HG03378 (cell line): ENCODE results near the gene TMEM178B.

ENCODE experiments used
- ATAC-seq: cut with Tn5 transposase; IDR thresholded peaks from one replicate; pipeline ENCODE4 v1.9.1; 2021; ENCODE audit warnings: mild to moderate bottlenecking, moderate library complexity; ENCODE audit not compliant: unreplicated experiment

The TMEM178B gene

GRCh38 chr7:141257597-141257996, 183.7 kb downstream of the TMEM178B start:
- ATAC-seq = no peak

GRCh38 chr7:141258559-141258958, 184.7 kb downstream of the TMEM178B start:
- no peak for ATAC-seq

- no peak for ATAC-seq
These were observed 188.5 kb downstream of the TMEM178B start for GRCh38 chr7:141262101-141263090.

DNA sequence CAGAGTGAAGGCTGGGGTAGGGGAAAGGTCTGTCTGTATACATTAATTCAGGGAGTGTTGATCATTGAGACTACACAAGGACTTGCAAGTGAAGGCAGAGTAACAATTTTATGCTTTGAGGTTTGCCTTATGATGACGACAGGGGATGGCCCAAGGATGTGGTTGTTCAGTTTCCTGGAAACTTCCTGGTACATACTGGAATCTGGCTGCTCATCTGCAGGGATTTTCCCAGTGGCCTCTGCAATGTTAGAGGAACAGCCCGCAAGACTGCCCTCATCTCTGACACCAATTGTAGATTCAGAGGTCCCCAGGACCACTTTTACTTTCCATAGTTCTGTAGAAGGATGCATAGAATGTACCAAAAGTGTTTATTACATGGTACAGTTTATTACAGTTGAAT, 189.6 kb downstream of the TMEM178B start:
- ATAC-seq = no peak

DNA sequence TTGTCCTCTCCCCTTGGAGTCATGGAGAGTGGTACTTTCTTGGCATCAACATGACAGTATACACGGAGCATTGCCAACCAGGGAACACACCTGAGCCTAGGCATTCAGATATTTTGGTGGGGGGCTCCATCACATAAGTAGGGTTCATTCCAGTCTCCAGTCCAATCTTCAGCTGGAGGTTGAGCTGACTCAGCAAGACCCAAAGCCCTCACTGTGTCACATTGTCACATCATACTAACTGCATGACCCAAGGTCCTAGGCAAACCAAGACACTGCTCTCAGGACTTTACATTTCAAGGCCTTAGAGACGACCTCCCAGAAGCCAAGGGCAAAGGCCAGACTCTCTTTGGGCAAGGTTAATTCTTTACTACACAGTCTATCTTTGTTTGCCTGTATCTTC, 190.1 kb downstream of the TMEM178B start:
- ATAC-seq = no peak

- no peak for ATAC-seq
These were observed 190.6 kb downstream of the TMEM178B start for GRCh38 chr7:141264511-141264910.

DNA sequence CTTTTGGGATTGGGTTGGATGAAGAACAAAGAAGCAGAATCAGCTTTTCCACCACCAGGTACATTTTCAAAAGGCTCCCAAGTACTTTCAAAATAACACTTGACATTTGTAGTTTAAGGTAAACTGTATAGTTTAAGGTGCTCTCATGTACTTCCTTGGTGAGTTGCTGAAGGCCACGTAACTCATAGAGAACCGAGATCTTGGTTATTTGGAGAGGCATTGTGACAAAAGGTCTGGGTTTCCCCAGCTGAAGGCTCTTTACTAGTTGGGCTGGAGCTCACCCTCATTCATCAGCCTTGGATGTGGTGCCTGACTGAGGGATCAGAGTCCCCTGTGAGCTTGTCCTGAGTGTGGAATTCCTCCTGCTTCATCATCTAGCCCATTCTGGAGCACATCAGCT, 191.8 kb downstream of the TMEM178B start:
- no peak for ATAC-seq

- ATAC-seq = no peak
These were observed 194.8 kb downstream of the TMEM178B start for GRCh38 chr7:141268614-141269013.

GRCh38 chr7:141271451-141271850, 197.6 kb downstream of the TMEM178B start:
- no peak for ATAC-seq

GRCh38 chr7:141272417-141272816, 198.6 kb downstream of the TMEM178B start:
- no peak for ATAC-seq

DNA sequence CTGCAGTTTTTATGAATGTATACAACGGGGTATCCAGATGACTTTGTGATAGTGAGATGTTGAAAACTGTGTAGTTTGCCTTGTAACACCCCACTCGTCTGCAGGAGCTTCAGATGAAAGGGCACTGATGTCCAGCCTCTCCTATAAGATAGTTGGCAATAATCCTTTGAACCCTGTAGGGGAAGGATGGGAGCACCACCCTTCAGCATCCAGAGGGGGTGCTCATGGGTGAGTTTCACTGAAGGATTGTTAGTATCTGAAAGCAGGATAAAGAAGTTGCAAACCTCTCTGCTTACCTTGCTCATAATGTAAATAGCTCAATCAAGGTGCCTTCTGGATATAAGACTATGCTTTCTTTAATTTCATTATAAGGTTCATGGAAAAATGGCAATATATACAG, 201.5 kb downstream of the TMEM178B start:
- no peak for ATAC-seq

DNA sequence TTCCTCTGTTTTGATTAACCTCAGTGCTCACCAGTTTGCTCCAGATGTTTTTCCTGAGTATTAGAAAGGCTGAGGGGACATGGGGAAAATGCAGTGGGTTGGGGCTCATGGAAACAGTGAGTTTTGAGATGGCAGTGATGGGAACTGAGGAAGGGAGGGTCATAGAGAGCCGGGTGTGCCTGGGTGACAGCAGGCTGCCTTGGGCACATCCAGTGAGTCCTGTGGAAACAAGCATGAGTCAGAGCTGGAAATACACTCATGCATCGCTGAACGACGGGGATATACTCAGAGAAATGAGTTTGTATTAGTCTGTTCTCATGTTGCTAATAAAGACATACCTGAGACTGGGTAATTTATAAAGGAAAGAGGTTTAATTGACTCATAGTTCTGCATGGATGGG, 202.2 kb downstream of the TMEM178B start:
- no peak for ATAC-seq

GRCh38 chr7:141280100-141280499, 206.2 kb downstream of the TMEM178B start:
- ATAC-seq = no peak

- no peak for ATAC-seq
These were observed 207.4 kb downstream of the TMEM178B start for GRCh38 chr7:141281311-141281710.

DNA sequence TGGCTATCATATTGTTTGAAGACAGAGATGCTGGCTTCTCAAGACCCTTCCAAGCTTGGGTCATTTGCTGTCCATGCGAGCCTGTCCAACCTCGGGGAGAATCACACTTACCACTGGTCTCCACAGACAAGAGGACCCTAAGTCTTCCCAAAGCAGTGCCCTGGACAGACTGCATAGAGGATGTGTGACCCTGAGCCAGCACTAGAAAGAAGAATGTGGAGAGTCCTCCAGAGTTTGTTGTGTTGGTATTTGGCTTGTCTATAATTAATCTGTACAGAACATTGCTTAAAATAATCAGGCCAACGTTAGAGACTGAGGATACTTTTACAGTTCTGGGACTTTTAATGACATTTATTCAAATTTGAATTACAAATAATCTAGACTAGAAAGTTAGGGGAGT, 212.7 kb downstream of the TMEM178B start:
- ATAC-seq = no peak

- ATAC-seq = no peak
These were observed 214.1 kb downstream of the TMEM178B start for GRCh38 chr7:141287936-141288335.

GRCh38 chr7:141288626-141289025, 214.8 kb downstream of the TMEM178B start:
- no peak for ATAC-seq

DNA sequence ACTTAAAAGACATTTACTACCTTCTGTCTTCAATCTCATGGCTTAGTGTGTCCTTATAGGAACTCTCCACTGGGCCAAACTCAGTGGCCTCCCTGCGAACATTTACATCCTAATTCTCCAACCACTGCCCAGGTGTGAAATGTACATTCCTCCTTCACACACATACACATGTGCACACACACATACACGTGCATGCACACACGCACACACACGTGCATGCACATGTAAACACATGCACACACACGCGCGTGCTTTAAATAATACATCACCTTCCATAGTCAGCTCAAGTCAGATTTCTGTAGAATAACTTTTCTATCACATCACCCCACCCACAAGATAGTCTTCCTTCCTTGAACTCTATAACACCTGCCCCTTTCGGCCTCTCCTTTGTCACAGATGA, 216.5 kb downstream of the TMEM178B start:
- no peak for ATAC-seq

DNA sequence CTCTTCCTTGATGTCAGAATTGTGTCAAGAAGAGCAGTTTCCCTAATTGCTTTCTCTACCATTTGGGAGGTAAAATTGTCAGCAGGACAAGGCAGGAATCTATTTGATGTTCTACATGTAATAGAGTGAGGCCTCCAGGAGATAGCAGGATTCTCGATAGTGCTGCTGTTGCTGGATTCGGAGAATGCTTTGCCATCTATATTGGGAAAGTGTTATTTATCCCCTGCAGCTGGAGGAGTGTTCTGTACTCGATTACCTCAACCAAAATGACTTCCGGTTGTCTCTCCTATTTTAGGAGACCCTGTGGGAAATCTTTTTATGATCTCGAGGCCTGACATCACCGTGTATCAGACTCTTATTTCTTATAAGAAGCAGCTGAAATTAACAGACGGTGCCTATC, 217.1 kb downstream of the TMEM178B start:
- no peak for ATAC-seq

- ATAC-seq = no peak
These were observed 217.7 kb downstream of the TMEM178B start for GRCh38 chr7:141291541-141291940.

DNA sequence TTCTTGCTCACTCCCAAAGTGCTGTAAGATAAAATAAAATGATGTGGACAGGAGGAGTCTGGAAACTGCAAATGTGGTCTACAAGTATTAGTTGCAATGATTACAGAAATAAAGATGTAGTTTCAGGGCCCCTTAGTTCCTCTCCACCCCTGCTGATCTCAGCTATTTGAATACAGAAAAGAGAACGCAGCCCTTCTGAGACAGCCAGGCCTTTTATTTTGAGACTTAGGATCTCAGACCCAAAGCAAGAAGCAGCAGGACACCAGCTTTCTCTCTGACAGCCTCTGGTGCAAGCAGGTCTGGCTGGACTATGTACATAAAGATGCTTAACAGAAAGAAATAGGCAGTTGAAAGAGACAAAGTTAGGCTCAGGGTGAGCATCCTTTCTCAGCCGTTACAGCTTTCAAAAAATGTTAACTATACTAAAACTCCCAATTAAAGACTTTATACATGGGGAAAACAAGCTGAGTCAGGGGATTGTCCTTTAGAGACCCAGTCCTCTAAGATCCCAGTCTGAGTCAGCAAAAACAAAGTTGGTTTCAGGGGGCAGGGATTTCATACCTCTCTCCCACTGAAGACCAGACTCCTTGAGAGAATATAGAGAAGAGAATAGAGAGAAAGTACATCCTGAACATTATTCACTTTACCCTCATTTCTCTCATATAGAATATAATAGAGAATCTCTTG, 220.4 kb downstream of the TMEM178B start:
- ATAC-seq = no peak

- no peak for ATAC-seq
These were observed 221.6 kb downstream of the TMEM178B start for GRCh38 chr7:141295367-141295895.
